Common myeloid progenitor, CD34-positive (primary cell): ENCODE data around the gene DCAF8.

Source experiments
- CTCF ChIA-PET: fragments of 350-600 bp; sonication (Branson Sonifier 250); formaldehyde crosslinking; loops from one replicate; lab custom pipeline; 2021; ENCODE audit warnings: antibody characterized with exemption; lab: Charles Lee
- POLR2A ChIA-PET: fragments of 350-600 bp; sonication (Branson Sonifier 250); formaldehyde crosslinking; loops from one replicate; lab custom pipeline; 2021; ENCODE audit warnings: antibody characterized with exemption; lab: Charles Lee
- DNase-seq, 3 donors: peaks; one replicate each; pipeline versions ENCODE4 v3.0.0 to v3.0.0-alpha.2; 2013
- H3K27ac ChIP-seq, 2 experiments: 1 replicate in 1 of 2; 2 replicates in 1 of 2; pipeline ENCODE4 v1.7.0; 2013; ENCODE audit warnings: inconsistent platforms in 2 of 2, low read length in 2 of 2, mild to moderate bottlenecking in 2 of 2, low read depth in 1 of 2, moderate library complexity in 1 of 2; ENCODE audit not compliant: severe bottlenecking in 2 of 2, insufficient read depth in 1 of 2, poor library complexity in 1 of 2
- H3K27me3 ChIP-seq, 5 experiments: replicated peaks in 2 of 5; 1 replicate in 3 of 5; 2 replicates in 2 of 5; pipeline versions ENCODE4 v1.6.1 to v1.7.0; 2013; ENCODE audit warnings: low read length in 4 of 5, mild to moderate bottlenecking in 2 of 5, moderate library complexity in 2 of 5, inconsistent platforms in 1 of 5; ENCODE audit not compliant: insufficient read depth in 5 of 5, control insufficient read depth in 4 of 5
- H3K36me3 ChIP-seq, 4 experiments: 1 replicate in 2 of 4; 2 replicates in 2 of 4; pipeline versions ENCODE4 v1.6.1 to v1.7.0; 2013; ENCODE audit warnings: low read length in 3 of 4, control low read depth in 1 of 4, mild to moderate bottlenecking in 1 of 4; ENCODE audit not compliant: control insufficient read depth in 4 of 4, insufficient read depth in 4 of 4
- H3K4me1 ChIP-seq, 4 experiments: 1 replicate in 3 of 4; 2 replicates in 1 of 4; pipeline versions ENCODE4 v1.6.1 to v1.7.1; 2013; ENCODE audit warnings: low read length in 3 of 4, mild to moderate bottlenecking in 3 of 4, control low read depth in 1 of 4, inconsistent platforms in 1 of 4, moderate library complexity in 1 of 4; ENCODE audit not compliant: control insufficient read depth in 4 of 4, insufficient read depth in 4 of 4; ENCODE audit errors: control extremely low read depth in 1 of 4
- H3K4me3 ChIP-seq, 7 experiments: 1 replicate in 4 of 7; 2 replicates in 3 of 7; pipeline versions ENCODE4 v1.5.1 to v1.7.0; 2013; ENCODE audit warnings: mild to moderate bottlenecking in 7 of 7, low read length in 6 of 7, moderate library complexity in 6 of 7, inconsistent platforms in 2 of 7, low read depth in 2 of 7, control low read depth in 1 of 7; ENCODE audit not compliant: insufficient read depth in 4 of 7, control insufficient read depth in 1 of 7; ENCODE audit errors: extremely low read depth in 1 of 7
- H3K9me3 ChIP-seq, 5 experiments: 1 replicate in 4 of 5; 2 replicates in 1 of 5; pipeline versions ENCODE4 v1.6.1 to v1.7.1; 2013; ENCODE audit warnings: low read length in 4 of 5, mild to moderate bottlenecking in 2 of 5, inconsistent platforms in 1 of 5, low read depth in 1 of 5, moderate library complexity in 1 of 5; ENCODE audit not compliant: control insufficient read depth in 4 of 5, insufficient read depth in 2 of 5; ENCODE audit errors: control extremely low read depth in 1 of 5
- WGBS: methylation state at CpG from one replicate; pipeline ENCODE4 v1.1.5; 2013; ENCODE audit not compliant: insufficient coverage; 5-methylcytosine and 5-hydroxymethylcytosine counted together

The DCAF8 gene

DNA sequence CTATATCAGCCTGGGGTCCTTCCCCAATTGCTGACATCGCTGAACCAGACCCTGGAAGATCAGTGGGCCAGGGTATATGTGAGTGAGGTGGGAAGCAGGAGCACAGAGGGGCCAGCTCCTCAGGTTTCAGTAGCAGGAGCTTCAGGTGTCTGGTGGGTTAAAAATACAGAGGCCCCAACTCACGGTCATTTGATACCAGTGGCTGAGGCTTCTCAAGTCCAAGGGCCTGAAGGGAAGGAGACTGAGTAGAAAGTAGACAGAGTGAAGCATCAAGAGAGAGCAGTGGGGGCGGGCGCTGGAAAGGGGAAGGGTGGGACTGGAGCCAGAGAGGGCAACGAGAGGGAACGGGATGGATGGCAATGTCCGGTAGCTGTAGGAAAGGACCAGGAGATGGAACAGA is 74.0 kb downstream of the DCAF8 start:
- Histone ChIP-seq H3K4me3 (no peak overlapping the region), H3K9me3 (no peaks in the 10 kb centered on the region), H3K4me1 (peaks cover 0 to 2% (median 0%) of the 10 kb centered on the region in 4 experiments), H3K27ac (no peak overlapping the region), H3K36me3 (no peaks in the 10 kb centered on the region), H3K27me3 (peaks cover 0 to 2% (median 0%) of the 10 kb centered on the region in 5 experiments)
- POLR2A ChIA-PET = no interaction called here
- DNase-seq = no peak
- 98% methylated on average over 6 of the region's 7 CpGs for WGBS
- CTCF ChIA-PET = interaction anchor here (1.1 to 8.3 kb wide), 6 partner anchors 8 to 103 kb away, joined by 3 to 95 read pairs (median 32); partner anchors contain the start of gene PEA15

DNA sequence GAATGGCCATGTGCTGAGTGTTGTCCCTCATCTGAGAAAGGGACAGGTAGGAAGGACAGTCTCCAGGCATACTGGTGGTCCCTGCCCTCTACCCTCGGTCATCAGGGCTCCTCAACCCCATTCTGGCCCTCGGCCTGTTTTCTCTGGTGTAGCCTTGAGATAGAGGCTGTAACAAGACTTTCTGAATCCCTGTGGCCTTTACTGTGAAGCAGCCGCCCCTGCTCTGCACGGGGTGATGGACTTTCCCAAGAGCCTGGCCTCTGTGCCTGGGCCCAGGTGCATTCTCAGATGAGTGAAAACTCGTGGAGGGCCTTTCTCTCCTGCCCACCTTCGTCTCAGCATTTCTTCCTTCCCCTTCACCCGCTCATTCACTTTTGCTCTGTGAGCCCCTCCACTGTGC is 74.9 kb downstream of the DCAF8 start:
- no peaks in the 10 kb centered on the region for H3K27me3 ChIP-seq
- no peaks in the 10 kb centered on the region for H3K36me3 ChIP-seq
- H3K9me3 ChIP-seq = no peaks in the 10 kb centered on the region
- no peak overlapping the region for H3K4me3 ChIP-seq
- no peaks in the 10 kb centered on the region for H3K4me1 ChIP-seq
- POLR2A ChIA-PET = no interaction called here
- DNase-seq = no peak
- CTCF ChIA-PET = interaction anchor here (0.5 to 8.3 kb wide), 7 partner anchors 9 to 86 kb away, joined by 3 to 95 read pairs (median 5); partner anchors contain the start of gene PEA15
- H3K27ac ChIP-seq = no peak overlapping the region
- 88% methylated on average over 7 of the region's 7 CpGs for WGBS

DNA sequence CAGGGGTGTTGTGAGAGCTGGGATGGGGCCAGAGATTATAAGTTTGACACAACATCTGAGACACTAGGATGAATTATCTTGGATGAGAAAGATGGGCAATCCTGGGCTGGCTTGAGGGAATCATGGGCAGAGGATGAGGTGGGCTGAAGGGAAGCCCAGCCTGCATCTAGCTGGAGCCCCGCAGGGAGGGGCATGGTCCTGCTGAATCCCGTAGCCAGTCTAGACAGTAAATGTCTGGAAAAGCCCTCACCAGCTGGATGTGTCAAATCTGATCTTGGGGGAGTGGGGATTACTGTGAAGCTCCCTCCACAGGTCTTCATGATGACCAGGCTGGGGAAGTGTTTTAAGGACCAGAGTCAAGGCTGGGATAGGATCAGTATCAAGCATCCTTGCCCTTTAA is 75.6 kb downstream of the DCAF8 start:
- Histone ChIP-seq H3K27me3 (no peaks in the 10 kb centered on the region), H3K4me1 (no peaks in the 10 kb centered on the region), H3K9me3 (no peaks in the 10 kb centered on the region), H3K36me3 (no peaks in the 10 kb centered on the region), H3K27ac (no peak overlapping the region), H3K4me3 (no peak overlapping the region)
- no peak for DNase-seq
- CTCF ChIA-PET = interaction anchor here (2.1 to 8.3 kb wide), 3 partner anchors 18 to 85 kb away, joined by 5 to 95 read pairs (median 31); partner anchors contain the start of gene PEA15
- POLR2A ChIA-PET = no interaction called here
- 90% methylated on average over 2 of the region's 2 CpGs for WGBS

DNA sequence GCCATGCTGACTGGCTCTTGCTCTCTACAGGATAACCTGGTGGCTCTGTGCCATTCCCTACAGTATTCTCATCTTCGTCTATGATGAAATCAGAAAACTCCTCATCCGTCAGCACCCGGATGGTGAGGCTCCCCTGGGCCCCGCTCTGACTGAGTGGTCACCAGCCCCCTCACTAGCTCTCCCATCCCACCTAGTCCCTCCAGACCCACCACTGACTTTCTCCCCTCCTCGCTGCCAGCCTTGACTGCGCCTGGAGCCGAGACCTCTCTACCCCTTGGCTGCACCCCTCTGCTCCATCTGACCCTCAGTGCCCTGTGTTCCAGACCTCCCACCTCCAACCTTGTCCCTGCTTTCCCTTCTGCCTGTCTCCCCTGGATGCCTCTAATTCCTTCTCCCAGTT is 76.1 kb downstream of the DCAF8 start:
- Histone ChIP-seq H3K4me3 (no peak overlapping the region), H3K36me3 (no peaks in the 10 kb centered on the region), H3K9me3 (no peaks in the 10 kb centered on the region), H3K27me3 (no peaks in the 10 kb centered on the region), H3K4me1 (no peaks in the 10 kb centered on the region), H3K27ac (no peak overlapping the region)
- ChIA-PET CTCF (interaction anchor here (0.7 to 8.3 kb wide), 2 partner anchors 11 to 18 kb away, joined by 3 to 95 read pairs; partner anchors contain the start of gene PEA15), POLR2A (no interaction called here)
- 100% methylated on average over 7 of the region's 7 CpGs for WGBS
- no peak for DNase-seq

DNA sequence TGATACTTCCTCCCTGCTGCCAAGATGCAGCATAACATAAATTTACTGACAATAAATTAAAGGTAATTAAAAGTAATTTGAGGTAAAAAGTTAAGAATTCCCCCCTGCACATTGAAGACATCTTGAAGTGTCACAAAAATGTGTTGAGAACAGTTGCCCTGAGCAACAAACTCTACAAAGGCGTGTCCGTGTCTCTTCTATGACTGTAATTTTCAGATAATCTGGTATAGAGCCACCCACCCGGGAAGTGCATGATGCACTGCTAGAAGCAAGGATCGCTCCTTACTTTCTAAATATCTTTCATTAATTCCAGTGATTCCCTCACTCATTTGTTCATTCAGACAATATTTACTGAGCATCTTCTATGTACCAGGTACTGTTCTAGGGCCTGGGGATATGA is 83.0 kb downstream of the DCAF8 start:
- 100% methylated on average over 4 of the region's 4 CpGs for WGBS
- Histone ChIP-seq H3K9me3 (no peaks in the 10 kb centered on the region), H3K36me3 (no peaks in the 10 kb centered on the region), H3K27me3 (peaks cover 0 to 3% (median 0%) of the 10 kb centered on the region in 5 experiments), H3K4me3 (no peak overlapping the region), H3K4me1 (no peaks in the 10 kb centered on the region), H3K27ac (no peak overlapping the region)
- CTCF ChIA-PET = interaction anchor here (0.7 to 2.1 kb wide), 5 partner anchors 12 to 130 kb away, joined by 3 to 10 read pairs (median 3); no protein-coding TSS in a partner anchor
- POLR2A ChIA-PET = no interaction called here
- no peak for DNase-seq

DNA sequence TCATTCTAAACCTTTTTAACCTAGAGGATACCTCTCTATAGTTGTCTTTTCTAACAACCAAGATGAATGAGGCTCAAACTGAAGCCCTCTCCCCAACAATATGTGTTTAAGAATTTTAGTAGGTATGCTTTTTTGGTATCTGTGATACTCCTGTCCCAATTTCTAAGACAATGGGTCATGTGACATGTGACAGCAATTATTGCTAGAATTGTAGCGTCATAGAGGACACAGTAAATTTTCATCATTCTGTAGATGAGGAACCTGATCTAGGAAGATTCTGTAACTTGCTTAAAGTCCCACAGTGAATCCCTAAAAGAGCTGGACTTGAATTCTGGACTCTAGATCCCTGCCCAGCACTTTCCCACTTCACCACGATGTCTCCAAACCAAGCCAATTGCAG is 83.6 kb downstream of the DCAF8 start:
- H3K27me3 ChIP-seq = peaks cover 0 to 3% (median 0%) of the 10 kb centered on the region in 5 experiments
- no peak overlapping the region for H3K27ac ChIP-seq
- ChIA-PET POLR2A (no interaction called here), CTCF (interaction anchor here (0.7 to 2.1 kb wide), 5 partner anchors 13 to 130 kb away, joined by 3 to 10 read pairs (median 3); no protein-coding TSS in a partner anchor)
- H3K9me3 ChIP-seq = no peaks in the 10 kb centered on the region
- no peak overlapping the region for H3K4me3 ChIP-seq
- no peak for DNase-seq
- no peaks in the 10 kb centered on the region for H3K36me3 ChIP-seq
- H3K4me1 ChIP-seq = no peaks in the 10 kb centered on the region
- WGBS = 100% methylated on average over 2 of the region's 2 CpGs

DNA sequence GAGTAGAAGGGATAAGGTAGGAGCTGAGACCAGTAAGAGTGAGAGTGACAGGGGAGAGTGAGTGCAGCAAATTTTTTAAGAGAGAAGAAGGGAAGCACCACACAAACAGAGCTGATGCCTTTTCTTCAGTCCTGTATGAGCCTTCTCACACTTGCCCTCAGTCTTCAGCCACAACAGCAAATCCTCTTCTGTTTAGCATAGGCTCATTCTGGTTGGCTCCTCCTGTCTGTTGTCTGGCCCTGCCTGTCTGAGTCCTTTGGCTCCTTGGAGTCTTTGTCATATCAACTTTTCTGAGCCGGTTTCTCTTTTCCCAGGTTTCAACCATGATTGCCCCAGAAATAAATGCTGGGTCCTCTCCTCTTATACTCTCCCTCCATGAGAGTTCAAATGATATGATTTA is 84.7 kb downstream of the DCAF8 start:
- no peak overlapping the region for H3K4me3 ChIP-seq
- ChIA-PET CTCF (no interaction called here), POLR2A (no interaction called here)
- H3K27ac ChIP-seq = no peak overlapping the region
- H3K36me3 ChIP-seq = no peaks in the 10 kb centered on the region
- H3K9me3 ChIP-seq = no peaks in the 10 kb centered on the region
- WGBS = 83% methylated on average over 1 of the region's 1 CpG
- DNase-seq = no peak
- no peaks in the 10 kb centered on the region for H3K4me1 ChIP-seq
- H3K27me3 ChIP-seq = peaks cover 0 to 3% (median 0%) of the 10 kb centered on the region in 5 experiments
